HG03280 (cell line): ENCODE data around the gene TMEM247.

Experiments used
- ATAC-seq: cut with Tn5 transposase; IDR thresholded peaks from one replicate; pipeline ENCODE4 v1.9.1; 2021; ENCODE audit warnings: mild to moderate bottlenecking, moderate library complexity; ENCODE audit not compliant: unreplicated experiment

The TMEM247 gene

DNA sequence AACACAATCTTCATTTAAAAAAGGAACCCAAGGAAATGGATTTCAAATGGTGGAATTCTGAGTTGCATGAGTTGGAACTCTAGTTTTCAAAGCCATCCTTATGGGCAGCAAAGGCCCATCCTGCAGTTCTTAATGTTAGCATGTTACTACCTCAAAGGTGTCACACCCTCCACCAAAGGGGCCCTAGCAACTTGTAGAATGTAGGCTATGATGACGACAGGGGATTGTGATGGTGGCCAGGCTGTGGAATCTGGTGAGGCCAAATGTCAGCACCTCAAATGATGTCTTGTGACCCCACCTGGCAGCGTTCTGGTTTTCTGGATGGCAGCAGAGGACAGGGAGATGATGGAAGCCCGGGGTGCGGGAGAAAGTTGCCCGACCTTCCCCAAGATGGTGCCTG lies at the start of gene TMEM247:
Gene TMEM247, plus strand, starts transcription at position 301 of the 400 bp plus-strand sequence.
- ATAC-seq: no peak

DNA sequence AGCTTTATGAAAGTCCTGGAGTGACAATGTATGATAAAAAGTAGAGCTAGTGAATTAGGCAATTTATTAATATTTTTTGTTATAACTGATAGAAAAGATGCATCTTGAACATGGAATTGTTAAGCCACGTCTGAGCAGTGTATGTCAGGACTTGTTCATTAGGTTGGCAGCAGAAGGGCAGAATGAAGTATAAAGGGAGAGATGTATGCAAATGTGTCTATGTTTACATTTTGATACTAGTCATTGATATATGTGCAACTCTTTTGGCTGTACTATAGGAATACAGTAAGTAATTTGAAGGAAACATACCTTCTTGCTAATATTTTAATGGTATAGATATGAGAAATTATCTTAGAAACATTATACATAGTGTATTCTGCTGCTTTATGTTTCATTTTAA lies 49.0 kb upstream of the TMEM247 start:
- no peak for ATAC-seq

DNA sequence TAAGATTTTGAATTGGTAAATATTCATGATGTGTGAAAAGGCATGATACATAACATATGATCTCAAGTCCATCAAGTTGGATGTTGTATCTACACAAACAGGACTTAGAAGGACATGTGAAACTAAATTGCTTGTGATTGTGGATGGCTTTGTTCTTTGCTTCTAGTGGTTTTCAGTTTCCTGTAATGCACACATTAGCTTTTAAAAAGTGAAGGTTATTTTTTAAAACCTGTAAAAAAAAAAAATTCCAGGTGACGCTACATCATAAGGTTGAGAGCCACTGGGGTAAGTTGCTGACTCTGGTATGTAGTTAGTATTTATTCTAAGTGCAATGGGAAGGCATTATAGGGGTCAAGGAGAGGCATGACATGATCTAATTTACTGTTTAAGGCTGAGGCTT lies 48.4 kb upstream of the TMEM247 start:
- no peak for ATAC-seq

DNA sequence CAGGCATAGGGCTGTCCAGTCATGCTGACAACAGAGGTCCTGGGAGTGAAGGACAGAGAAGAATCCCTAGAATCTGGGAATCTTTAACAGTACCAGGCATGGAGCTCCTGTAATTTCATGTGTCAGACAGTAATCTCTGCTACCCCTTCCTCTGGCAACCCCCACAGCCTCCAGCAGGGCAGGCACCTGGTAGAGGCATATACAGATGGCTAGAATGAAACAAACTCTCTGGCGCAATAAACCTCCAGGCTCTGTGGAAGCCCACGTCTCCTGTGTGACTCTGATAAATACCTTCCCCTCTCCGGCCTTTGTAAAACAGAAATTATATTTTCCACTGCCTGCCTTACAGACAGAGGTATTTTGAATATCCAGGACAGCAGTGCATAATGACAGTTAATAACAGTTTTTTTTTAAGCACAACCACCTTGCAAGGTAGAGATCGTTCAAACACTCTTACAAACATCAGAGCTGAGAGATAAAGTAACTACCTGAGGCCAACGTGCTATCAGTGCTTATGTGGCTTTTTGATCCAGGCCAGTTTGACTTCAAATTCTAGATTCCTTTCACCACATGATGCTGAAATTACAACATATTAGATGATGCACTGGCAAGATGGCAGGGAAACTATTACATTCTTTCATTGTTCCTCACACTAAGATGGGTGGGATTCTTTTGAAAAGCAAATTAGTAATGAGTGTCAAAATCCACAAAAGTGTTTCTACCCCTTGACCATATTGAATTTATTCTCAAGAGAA lies 47.7 kb upstream of the TMEM247 start:
- ATAC-seq: no peak

DNA sequence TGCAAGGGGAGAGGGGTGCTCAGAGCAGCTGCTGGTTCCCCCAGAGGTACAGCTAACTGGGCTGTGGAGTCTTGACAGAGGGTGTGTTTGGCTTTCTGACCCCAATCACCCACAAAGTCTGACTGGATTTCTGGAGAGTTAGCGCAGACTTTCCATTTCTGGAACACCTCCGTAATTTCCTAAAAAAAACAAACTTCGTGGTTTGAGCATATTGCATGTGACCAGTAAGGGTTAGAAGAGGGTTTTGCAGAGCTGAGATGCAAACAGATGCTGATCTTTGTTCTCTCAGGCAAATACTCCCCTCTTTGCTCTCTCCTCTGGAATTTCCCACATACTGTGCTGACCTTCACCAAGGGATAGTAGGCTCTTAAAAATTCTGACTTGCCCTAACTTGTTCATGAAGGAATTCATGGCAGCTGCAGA lies 44.5 kb upstream of the TMEM247 start:
- ATAC-seq: no peak

DNA sequence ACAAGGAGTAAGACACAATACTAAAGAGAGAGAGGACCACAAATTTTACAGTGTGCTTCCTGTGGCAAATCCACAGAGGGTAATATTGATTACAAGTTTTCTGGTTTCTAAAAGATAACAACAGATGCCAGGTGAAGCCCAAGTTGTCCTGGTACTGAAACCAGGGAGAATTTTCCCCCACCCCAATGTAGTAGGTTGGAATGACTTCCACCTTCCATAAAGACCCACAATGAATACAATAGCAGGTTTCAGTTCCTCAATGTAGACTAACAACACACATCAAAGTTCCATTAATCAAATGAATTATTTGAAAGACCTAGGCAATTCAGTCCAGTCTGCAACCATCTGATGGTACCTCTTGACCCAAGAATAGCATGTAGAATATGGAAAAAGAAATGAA lies 44.0 kb upstream of the TMEM247 start:
- no peak for ATAC-seq

DNA sequence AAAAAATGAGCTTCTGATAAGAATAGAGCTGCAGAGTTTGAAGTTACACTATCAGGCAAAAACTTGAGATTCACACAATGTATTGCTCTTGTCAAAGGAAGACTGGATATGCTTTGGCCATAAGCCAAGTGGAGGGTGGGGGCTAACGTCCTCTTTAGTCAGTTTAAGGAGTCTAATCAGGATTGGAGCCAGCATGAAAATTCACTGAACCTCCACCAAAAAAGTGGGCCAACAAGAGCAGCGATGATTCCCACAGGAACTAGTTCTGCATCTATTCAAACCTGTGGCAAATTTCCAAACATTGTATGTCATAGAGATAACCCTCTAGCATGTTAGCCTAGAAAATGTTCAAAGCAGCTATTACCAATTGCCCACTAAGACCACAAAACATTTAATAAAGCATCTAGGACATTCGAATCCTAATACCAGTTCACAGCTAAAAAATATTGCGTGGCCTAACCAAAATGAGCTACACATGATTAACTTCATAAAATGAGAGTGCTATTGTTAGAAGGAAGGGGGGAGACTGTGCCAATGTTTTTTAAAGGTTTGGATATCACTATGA lies 43.5 kb upstream of the TMEM247 start:
- ATAC-seq: no peak

DNA sequence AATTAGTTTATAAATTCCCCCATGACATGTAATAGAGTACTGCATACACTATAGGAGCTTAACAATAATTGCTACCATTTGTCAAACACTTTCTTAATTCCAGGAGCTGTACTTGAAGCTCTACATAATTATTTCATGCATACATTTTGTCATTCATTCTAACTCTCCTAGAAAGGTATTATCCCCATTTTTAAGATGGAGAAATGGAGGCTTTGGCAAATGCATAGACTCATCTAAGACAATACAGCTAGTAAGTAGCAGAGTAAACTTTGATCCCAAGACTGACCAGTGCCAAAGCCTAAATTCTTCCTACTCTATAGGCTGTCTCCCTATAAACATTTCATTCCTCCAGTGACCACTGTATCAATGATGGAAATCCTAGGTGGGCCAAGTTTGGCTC lies 42.6 kb upstream of the TMEM247 start:
- ATAC-seq: no peak

DNA sequence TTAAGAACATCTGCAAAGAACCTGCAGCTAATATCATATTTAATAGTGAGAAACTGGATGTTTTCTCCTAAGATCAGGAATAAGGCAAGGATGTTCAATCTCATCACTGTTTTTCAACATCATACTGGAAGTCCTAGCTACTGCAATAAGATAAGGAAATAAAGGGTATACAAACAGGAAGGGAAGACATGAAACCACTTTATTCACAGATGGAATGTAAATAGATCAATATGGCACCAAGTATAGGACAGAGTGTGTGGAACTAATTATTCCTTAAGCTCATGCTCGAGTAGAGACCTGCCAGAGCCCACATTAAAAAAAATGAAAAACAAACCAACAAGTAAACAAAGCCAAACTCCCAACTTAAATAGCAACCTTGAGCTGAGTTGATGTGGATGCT lies 41.3 kb upstream of the TMEM247 start:
- no peak for ATAC-seq

DNA sequence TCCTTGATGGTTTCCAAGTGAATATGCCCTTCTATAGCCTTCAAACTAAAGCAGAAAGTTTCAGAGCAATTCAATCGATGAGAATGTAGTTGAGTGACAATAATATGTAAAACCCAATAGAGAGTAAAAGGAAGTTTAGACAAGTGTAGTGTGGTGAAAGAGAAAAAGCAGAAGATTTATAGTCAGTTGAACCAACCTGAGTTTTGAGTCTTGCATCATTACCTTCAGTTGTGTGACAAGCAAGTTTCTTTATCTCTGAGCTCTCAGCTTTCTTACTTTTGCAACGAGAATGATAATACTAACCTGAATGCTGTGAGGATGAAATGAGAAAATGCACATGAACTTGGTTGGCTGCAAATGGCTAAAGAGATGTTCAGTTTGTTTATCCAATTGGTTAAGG lies 40.6 kb upstream of the TMEM247 start:
- no peak for ATAC-seq

DNA sequence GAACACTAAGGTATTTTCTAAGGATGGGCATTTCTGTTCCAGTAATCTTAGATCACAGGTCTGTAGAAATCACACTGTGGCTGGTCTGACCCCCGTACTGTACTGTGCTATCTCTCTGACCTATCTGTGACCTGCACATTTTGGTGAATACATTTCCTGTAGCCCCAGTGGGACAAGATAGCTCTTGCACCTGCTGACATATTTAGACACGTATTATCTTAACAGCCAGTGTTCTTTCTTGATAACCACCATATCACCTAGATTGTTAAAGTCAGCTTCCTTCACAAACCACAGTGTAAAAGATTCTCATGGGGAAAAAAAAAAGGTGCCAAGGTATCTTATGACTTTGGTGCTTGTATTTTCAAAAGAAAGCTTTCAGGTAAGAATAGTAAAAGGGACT lies 39.8 kb upstream of the TMEM247 start:
- ATAC-seq: no peak

DNA sequence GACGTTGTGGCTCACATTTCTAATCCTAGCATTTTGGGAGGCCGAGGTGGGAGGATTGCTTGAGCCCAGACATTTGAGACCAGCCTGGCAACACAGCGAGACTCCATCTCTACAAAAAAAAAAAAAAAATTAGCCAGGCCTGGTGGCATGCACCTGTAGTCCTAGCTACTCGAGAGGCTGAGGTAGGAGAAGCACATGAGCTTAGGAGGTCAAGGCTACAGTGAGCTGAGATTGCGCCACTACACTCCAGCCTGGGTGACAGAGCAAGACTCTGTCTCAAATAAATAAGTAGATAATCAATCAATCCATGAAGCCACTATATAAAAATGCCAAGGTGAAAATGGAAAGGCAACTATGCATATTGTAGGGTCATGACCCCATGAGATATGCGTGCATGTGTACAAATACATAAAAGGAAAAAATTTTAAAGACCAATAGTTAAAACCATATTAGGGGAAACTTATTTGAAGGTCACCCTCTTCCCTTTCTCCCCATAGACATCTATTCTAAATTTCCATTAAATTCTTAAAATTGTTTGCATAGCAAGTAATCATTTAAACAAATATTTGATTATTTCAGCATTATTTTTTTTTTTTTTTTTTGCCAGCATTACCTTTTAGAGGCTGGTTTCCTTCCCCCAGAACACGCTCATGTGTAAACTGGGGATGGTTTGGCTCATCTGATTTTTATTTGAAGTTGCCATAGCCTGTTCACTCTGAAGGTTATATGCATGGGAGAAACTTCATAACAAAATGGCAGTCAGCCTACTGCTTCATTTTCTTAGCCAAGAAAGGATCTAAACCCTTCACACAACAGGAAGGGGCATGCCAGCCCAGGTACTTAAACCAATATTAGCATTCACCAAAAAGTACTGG lies 37.3 kb upstream of the TMEM247 start:
- ATAC-seq: no peak

DNA sequence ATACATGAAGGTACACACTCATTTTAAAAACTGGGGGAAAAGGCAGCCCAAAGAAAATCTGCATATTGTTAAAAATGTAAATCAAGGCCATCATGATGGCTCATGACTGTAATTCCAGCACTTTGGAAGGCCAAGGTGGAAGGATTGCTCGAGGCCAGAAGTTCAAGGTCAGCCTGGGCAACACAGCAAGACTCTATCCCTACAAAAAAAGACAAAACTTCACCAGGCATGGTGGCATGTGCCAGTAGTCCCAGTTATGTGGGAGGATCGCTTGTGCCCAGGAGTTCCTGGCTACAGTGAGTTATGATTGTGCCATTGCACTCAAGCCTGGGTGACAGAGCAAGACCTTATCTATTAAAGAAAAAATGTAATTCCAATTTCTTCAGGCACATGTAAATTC lies 34.6 kb upstream of the TMEM247 start:
- ATAC-seq: no peak

DNA sequence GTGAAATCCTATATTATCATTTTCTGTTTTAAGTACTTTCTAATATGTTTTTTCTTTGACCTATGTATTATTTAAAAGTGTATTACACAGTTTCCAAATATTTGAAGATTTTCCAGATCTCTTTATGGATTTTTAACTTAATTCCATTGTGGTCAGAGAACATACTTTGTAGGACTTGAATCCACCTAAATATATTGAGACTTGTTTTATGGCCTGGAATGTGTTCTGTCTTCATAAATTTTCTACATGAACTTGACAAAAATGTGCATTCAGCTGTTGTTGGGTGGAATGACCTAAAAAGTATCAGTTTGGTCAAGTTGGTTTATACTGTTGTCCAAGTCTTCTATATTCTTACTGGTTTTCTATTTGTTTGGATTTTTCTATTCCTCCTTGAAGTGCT lies 33.8 kb upstream of the TMEM247 start:
- no peak for ATAC-seq

DNA sequence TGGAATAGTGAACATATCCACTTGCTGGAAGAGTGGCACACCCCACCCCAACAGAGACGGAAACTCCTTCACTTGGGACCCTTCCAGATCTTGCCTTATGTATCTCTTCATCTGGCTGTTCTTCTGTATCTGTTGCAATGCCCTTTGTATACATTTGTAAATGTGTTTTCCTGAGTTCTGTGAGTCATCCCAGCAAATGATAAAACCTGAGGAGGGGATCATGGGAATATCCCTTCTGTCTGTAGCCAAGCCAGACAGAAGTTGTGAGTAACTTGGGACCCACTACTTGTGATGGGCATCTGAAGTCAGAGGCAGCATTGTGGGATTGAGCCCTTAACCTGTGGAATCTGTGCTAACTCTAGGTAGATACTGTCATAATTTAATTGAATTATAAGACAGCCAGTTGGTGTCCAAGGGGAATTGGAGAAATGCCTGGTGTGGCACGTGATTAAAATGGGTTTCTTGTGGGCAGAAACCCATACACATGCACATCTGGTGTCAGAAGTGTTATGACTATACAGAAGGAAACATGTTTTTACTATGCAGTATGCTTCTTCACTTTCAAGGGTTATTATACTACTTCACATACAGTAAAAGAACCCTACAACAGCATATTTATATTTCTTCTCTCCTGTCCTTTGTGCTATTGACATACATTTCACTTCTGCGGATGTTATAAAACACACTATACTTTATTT lies 32.3 kb upstream of the TMEM247 start:
- no peak for ATAC-seq

DNA sequence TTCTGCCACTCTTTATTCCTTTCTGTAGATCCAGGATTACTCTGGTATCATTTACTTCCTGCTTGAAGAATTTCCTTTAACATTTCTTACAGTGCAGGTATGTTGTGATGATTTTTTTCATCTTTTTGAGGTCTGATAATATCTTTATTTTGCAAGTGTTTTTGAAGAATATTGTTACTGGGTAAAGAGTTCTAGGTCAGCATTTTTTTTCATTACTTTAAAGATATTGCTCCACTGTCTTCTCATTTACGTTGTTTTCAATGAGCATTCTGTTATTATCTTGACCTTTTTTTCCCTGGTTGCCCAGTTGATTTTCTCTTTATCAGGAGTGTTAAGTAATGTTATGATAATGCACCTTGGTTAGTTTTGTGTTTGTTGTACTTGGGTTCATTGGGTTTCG lies 31.7 kb upstream of the TMEM247 start:
- no peak for ATAC-seq

DNA sequence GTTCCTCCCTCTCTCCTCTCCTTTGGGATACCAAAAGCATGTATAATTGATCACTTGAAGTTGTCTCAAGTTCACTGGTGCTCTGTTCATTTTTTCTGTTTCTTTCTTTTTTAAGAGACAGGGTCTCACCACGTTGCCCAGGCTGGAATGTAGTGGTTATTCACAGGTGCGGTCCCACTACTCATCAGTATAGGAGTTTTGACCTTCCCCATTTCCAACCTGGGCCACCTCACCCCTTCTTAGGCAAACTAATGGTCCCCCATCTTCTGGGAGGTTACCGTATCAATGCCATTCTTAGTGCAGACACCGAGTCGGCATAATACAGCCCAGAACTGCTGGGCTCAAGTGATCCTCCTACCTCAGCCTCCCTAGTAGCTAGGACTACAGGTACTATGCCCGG lies 31.3 kb upstream of the TMEM247 start:
- ATAC-seq: no peak

DNA sequence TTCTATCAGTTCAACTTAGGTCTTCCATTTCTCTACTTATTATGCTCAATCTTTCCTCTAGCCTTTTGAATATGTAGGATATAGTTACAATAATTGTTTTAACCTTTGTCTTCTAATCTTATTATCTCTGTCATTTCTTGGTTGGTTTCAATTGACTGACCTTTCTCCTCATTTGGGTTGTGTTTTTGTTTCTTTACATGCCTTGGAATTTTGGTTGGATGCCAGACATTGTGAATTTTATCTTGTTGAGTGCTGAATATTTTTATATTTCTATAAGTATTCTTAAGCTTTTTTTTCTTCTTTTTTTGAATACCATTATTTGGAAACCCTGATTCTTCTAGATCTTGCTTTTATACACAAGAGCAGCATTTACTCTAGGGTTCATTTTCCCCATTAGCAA lies 30.7 kb upstream of the TMEM247 start:
- ATAC-seq: no peak

DNA sequence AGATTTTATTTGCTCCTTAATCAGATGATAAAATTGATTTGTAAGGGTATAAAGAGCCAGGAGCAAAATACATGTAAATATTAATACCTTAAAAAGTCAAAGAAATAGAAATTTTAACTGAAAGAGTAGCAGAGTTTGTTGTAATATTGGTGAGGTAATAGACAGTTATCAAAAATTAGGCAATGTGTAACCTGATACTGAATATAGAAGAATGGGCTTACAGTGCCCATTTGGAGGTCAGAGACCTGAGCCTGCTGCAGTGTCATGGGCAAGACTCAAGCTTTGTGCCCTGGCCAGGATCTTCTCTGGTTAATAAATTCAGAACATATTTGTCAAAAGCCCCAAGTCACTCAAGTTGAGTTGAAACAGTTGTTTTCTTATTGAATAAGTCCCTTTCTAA lies 29.7 kb upstream of the TMEM247 start:
- no peak for ATAC-seq

DNA sequence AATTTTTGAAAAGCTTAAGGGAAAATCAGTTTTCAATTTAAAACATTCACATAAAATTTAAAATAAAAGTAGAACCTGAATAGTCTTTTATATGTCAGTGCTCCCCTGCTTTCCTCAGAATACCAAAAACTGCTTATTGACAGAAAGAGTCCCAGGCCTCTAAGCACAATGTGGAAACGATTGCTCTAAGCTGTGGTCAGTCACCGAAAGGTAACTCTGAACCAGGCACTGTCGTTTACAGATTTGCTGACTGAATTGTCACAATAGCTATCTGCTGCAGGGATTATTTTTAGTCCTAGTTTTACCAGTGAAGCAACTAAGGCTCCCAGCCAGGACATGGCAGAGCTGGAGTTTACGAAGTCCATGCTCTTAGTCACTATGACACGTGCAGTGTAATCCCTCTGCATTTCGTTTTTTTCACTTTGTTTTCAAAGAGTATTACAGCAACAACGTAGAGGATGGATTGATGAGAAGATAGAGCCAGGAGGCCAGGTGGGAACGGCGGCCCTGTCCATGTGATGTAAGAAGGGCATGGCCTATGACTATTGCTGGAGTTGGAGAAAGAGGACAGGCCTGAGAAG lies 28.1 kb upstream of the TMEM247 start:
- no peak for ATAC-seq

DNA sequence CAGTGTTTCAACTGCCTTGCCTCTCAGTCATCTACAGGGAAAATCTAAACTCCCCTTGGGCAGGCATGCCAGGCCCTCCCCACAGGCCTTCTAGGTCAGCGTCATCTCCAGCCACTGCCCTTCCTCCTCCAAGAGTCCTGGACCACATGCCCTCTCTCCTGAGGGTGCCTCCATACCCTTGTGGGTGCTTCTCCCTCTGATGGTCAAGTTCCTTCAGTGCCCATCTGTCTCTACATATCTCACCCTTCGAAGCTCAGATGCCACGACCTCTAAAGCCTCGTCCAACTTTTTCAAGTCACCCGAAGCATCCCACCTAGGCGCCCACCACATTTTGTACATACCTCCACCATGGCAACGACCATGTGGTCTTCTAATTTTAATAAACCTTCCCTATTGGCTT lies 22.6 kb upstream of the TMEM247 start:
- ATAC-seq: no peak
